ENCODE data around the gene HMGN1. TPM values are rescaled to one million over a fixed set of nuclear protein-coding genes. Genes with fewer than 3 reads are reported as not detected.

Gene HMGN1
- total and polyA plus RNA-seq, 12 donors: 86.5 to 254 (median 130) TPM

DNA sequence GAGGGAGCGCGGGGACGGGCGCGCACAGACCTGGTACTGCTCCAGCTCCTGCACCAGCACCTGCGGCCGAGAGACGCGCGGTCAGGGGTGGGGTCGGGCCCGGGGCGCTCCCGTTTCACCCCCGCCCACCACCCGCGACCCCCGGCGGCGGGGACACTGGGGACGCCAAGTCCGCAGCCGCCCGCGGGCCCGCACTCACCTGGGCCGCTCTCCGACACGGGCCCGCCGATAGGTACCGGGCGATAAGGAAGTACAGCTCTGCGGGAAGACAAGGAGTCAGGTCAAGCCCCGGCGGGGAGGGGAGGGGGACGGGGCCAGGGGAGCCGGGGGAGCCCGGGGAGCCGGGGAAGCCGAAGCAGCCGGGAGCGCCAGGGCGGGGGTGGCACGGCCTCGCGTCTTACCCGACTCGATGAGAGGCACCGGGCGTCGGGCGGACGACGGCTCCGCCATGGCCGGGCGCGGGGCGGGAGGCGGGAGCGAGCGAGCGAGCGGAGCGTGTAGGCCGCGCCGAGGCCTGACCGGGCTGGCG lies 35.8 kb downstream of the HMGN1 start:
- peak in 6 of 7 donors; percentile 38 to 66 (median 46) for DNase-seq
- H3K4me3 ChIP-seq: peak overlapping the region in 3 of 4 donors; percentile 40 to 90 (median 86)
- TF ChIP-seq, protein P1, sequence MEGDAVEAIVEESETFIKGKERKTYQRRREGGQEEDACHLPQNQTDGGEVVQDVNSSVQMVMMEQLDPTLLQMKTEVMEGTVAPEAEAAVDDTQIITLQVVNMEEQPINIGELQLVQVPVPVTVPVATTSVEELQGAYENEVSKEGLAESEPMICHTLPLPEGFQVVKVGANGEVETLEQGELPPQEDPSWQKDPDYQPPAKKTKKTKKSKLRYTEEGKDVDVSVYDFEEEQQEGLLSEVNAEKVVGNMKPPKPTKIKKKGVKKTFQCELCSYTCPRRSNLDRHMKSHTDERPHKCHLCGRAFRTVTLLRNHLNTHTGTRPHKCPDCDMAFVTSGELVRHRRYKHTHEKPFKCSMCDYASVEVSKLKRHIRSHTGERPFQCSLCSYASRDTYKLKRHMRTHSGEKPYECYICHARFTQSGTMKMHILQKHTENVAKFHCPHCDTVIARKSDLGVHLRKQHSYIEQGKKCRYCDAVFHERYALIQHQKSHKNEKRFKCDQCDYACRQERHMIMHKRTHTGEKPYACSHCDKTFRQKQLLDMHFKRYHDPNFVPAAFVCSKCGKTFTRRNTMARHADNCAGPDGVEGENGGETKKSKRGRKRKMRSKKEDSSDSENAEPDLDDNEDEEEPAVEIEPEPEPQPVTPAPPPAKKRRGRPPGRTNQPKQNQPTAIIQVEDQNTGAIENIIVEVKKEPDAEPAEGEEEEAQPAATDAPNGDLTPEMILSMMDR (IDR thresholded peaks at IDR 0.05): no peak
- TF ChIP-seq POLR2A (IDR thresholded peaks at IDR 0.05): no peak
- peaks cover 0 to 11% of the 10 kb centered on the region in 2 donors for H3K36me3 ChIP-seq (replicated peaks in 1 of 2)
- peaks cover 20 to 23% of the 10 kb centered on the region in 2 donors for H3K4me1 ChIP-seq (replicated peaks in 1 of 2)
- 0 to 1% methylated on average over 38 to 64 of the region's 71 CpGs; no CpG with 5 or more reads in 2 of the 4 donors for WGBS, 4 donors
- H3K9me3 ChIP-seq (replicated peaks in 1 of 3): no peaks in the 10 kb centered on the region
- H3K27me3 ChIP-seq: no peaks in the 10 kb centered on the region
- peak overlapping the region; percentile 83 to 97 (median 93) for H3K27ac ChIP-seq
- intact Hi-C loops (cut with DNase I): loop anchor here (5.0 kb wide), 2 partner anchors 74 to 79 kb away; no protein-coding TSS in a partner anchor

- H3K27ac ChIP-seq: peak overlapping the region; percentile 73 to 97 (median 93)
- no peaks in the 10 kb centered on the region for H3K27me3 ChIP-seq
- H3K4me3 ChIP-seq: peak overlapping the region in 2 of 4 donors; percentile 86 to 90
- H3K9me3 ChIP-seq (replicated peaks in 1 of 3): no peaks in the 10 kb centered on the region
- DNase-seq: peak; percentile 93 to 97 (median 95)
- H3K36me3 ChIP-seq (replicated peaks in 1 of 2): peaks cover 0 to 11% of the 10 kb centered on the region in 2 donors
- peak in 1 of 2 donors; percentile 51 for TF ChIP-seq POLR2A (IDR thresholded peaks at IDR 0.05)
- TF ChIP-seq, protein P1 (IDR thresholded peaks at IDR 0.05): no peak
- peaks cover 20 to 23% of the 10 kb centered on the region in 2 donors for H3K4me1 ChIP-seq (replicated peaks in 1 of 2)
- intact Hi-C loops (cut with DNase I): loop anchor here (5.0 kb wide), 2 partner anchors 75 to 80 kb away; no protein-coding TSS in a partner anchor
- 1 to 2% (median 1%) methylated on average over 12 to 51 of the region's 65 CpGs for WGBS, 4 donors
Measured at GRCh38 chr21:39312112-39313041, 36.5 kb downstream of the HMGN1 start.

DNA sequence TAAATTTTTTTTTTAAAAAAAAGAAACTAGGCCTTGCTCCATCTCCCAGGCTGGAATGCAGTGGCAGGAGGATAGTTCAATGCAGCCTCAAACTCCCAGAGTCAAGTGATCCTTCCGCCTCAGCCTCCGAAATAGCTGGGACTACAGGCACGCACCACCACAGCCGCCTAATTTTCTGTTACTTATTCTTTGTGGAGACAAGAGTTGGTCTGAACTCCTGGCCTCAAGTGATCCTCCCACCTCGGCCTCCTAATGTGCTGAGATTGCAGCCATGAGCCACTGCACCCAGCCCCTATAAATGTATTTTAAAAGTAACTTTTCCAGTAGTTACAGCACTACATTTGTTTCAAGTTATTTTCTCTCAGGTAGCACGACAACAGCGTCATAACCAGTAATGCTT lies 37.7 kb downstream of the HMGN1 start:
- 89 to 95% (median 92%) methylated on average over 7 of the region's 7 CpGs for WGBS, 4 donors
- H3K4me3 ChIP-seq: no peak overlapping the region
- DNase-seq: no peak
- intact Hi-C loops (cut with DNase I): loop anchor here (5.0 kb wide), 2 partner anchors 76 to 81 kb away; no protein-coding TSS in a partner anchor
- no peak for TF ChIP-seq POLR2A (IDR thresholded peaks at IDR 0.05)
- TF ChIP-seq, protein P1 (IDR thresholded peaks at IDR 0.05): no peak
- peaks cover 20 to 23% of the 10 kb centered on the region in 2 donors for H3K4me1 ChIP-seq (replicated peaks in 1 of 2)
- H3K27me3 ChIP-seq: no peaks in the 10 kb centered on the region
- peaks cover 0 to 11% of the 10 kb centered on the region in 2 donors for H3K36me3 ChIP-seq (replicated peaks in 1 of 2)
- H3K9me3 ChIP-seq (replicated peaks in 1 of 3): no peaks in the 10 kb centered on the region
- no peak overlapping the region for H3K27ac ChIP-seq

DNA sequence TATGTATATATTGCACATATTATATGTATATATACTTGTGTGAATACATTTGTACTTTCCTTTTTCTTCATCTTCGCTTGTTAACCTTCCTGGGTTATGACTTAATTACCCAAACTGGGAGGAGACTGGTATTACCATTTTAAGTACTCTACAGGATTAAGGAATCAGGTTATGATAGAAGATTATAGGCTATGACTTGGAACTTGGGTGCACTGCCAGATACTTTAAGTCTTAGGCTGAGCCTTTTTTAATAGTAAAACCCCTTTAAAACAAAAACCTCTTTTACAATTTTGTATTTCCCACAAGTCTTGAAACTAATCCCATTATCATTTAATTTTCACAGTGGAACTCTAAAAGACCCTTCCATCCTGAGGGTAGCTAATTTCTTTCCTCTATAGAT lies 41.4 kb downstream of the HMGN1 start:
- intact Hi-C loops (cut with DNase I): no loop called here
- Histone ChIP-seq H3K27me3 (no peaks in the 10 kb centered on the region), H3K36me3 (replicated peaks in 1 of 2) (peaks cover 0 to 21% of the 10 kb centered on the region in 2 donors), H3K4me3 (no peak overlapping the region), H3K4me1 (replicated peaks in 1 of 2) (peaks cover 12 to 15% of the 10 kb centered on the region in 2 donors), H3K27ac (no peak overlapping the region), H3K9me3 (replicated peaks in 1 of 3) (no peaks in the 10 kb centered on the region)
- TF ChIP-seq, protein P1 (IDR thresholded peaks at IDR 0.05): no peak
- no peak for TF ChIP-seq POLR2A (IDR thresholded peaks at IDR 0.05)
- 90 to 100% (median 96%) methylated on average over 1 of the region's 1 CpG for WGBS, 4 donors
- DNase-seq: no peak

All from adrenal gland (tissue), 12 donors.